HG03342 (cell line): ENCODE measurements around the gene BCL11B.

Experiments
- ATAC-seq: cut with Tn5 transposase; IDR thresholded peaks from one replicate; pipeline ENCODE4 v1.9.1; 2021; ENCODE audit warnings: mild to moderate bottlenecking, moderate library complexity; ENCODE audit not compliant: unreplicated experiment

BCL11B gene

DNA sequence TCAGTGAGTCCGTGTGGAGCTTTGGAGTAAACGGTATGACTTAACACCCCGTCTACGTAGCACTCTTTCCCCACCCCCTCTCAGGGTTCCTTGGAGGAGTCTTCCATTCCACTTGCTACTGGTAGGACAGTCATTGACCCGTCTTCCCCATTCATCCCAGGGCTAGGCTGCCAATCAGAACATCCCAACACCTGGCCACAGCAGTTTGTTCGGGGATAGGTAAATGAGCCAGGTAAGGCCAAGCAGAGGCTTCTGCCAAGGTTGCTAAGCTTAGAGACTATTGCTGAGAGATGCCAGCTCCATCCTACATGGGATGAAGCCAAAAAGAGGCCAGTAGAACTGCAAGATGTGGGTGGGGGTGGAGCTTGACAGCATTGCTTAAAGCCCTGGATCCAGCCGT is 130.8 kb downstream of the BCL11B start:
- ATAC-seq: no peak

DNA sequence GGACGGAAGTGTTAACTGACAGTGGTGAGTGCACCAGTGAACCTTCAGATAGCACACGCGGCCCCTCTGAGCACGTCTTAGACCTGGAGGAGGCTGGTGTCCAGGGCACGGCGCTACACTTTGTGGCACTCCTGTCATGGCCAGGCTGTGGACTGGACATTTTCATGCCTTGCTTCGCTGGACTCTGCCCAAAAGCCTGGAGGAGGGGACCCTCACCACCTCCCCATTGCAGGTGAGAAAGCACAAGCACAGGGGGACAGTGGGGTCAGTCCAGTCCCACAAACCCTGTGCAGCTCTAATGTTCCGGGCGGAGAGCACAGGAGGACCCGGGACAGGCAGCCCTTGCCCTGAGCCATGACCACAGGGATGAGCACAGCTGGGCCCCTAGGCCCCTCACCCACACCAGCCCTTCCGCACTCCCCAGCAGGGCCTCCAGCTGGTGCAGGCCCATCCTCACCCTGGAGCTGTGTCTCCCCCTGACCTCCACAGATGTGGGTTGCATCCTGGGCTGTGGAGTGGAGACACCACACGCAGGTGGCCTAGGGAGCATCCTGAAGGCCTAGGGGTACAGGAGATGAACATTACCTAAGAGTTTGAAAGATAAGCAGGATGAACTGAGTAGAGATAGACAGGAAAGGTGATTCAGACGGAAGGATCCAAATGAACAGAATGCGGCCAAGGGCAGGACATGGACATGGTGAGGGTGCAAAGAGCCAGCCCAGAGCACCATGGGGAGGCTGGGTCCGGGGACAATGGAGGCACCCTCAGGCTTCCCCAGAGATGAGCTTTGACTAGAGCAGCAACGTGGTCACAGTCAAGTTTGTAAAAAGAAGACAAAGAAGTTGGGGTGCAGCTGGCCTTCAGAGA is 132.8 kb downstream of the BCL11B start:
- no peak for ATAC-seq

DNA sequence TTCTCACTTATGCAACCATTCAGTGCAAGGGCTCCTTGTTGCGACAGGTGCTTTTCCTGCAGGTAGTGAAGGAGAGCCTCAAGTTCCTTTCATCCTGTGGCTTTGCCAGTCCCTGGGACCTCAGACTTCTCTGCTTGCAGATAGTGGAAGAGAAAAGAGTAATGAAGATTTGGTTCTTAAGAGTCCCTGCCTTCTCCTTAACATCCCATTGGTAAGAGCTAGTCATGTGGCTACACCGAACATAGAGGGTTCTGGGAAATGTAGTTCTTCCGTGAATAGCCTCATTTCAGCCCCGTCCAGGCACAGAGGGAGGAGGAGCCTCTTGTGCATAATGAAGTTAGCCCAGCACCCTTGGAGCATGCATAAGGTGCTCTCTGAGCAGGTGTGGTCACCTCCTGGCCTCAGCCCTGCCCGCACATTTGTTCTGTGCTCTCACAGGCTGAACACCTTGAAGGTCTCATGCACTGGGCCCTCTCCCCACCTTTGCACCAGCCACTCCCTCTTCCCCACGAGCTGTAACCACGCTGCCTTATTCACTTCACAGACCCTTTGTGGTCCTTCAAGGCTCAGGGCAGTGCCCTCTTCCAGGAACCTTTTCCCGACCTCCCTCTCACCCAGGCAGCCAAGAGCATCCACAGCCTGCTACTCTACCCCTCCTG is 134.0 kb downstream of the BCL11B start:
- ATAC-seq: no peak

DNA sequence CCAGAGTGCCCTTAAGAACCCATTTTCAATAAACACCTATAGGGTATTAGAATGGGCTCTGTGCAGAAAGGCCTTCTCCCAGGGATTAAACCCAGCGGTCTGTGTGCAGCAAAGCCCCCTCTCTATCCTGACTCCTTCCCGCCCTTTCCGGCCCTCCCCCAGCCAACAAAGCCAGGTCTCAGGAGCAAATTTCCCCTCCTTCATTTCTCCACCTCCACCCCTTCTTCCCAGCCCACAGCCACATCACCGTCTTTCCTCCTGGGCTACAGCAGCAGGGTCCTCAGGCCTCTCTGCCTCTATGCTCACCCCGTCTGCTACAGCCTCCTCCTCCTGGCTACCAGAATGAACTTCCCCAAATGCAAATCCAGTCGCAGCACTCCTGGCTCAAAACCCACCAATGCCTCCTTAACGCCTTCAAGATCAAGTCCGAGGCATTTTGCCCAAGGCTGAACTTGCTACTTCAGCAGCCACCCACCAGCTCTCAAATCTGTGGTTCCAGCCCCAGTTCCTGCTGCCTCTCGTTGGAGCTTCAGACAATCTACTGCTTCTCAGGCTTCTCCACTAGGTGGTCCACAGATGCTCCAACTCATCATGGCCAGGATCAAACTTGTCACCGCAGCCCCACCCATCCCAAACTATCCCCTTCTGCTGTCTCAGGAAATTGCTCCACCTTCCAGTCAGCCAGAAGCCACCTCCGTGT is 134.8 kb downstream of the BCL11B start:
- no peak for ATAC-seq

DNA sequence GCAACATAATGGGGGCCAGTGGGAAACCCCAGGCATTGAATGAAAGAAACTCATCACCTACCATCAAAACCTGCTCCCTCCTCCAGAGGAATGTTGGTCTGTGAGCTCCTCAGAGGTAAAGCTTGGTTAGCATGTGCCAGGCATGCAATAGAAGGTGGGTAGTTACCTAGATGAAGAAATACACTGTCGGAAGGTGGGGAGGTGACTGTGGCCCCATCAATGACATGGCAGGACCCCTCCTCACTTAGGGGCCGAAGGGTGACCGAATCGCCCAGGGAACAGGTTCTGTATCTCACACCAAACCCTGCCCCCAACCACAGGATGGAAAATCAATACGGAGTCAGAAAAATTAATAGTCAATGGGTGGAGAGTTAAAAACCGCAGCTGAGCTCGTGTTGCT is 135.6 kb downstream of the BCL11B start:
- no peak for ATAC-seq

DNA sequence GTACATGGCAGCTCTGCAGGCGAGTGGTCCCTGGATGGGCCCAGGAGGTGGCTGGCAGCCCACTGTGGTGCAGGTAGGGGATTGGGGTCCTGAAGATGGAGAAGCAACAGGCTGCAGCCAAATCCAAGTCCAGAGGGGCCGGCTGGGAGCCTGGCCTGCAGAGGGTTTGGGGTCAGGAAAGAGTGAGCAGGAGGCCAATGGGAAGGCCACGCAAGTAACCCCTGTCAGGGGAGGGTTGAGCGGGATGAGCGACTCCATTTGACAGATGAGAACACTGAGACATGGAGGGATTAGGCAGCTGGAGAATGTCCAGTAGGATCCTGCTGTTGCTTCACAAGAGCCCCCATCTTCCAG is 136.0 kb downstream of the BCL11B start:
- ATAC-seq: no peak

DNA sequence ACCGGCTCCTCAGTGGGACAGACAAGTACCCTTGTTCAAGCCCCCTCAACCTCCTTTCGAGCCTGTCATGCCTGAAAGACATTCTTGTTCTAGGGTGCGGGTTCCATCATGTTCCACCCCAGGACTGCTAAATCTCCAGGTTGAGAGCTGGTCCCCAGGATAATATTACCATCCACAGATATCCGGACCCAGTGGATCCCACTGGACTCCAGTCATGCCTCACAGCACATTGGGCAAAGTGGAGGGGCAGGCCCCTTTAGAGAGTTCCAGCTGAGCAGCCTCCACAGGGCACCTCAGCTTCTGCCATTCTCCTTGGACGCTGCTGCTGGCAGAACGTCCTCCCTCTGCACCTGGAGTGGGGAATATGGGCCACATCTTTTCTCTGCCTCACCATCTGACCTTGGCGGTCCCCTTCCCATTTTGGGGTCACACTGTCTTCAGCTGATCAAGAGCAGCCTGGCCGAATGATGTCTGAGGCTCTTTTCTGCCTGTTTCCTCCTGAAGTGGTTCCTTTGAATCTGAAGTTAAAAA is 137.4 kb downstream of the BCL11B start:
- ATAC-seq: no peak

DNA sequence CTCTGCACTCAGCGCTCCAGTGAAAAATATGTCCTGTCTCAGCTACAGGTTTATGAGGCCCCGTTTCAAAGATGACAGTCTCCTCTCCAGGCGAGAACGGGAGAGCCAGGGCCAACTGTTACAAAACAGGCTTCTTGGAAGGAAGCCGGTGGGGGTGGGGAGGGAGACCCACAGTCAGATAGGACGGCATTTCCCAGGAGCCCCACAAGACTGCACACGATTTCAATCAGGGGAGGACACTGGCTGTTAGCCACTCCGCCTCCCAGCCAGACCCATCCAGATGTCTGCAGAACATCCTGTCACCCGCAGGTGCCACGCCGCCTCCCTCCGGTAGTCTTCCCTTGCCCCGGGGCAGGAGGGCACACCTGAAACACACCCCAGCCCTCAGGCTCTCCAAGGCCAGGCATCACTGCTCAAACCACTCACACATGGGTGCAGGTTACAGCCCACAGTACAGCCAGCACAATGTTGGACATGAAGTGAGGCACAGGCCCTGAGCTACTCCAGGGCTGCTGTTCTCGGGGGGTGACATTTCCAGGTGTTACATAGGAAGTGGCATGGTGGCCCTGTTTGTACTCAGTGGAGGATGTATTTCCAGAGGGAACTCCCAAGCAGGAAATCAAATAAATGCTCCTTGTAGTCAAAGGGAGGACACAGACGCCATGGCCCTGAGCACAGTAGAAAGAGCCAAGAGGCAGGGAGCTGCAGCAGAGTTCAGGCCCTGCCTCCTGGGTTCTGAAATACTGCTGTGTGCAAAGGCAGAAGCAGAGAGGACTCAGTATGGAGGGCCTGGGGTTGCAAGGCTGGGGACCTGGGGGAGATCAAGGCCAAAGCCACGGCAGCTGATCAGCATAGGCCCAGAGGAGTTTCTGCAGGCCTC is 138.1 kb downstream of the BCL11B start:
- no peak for ATAC-seq

DNA sequence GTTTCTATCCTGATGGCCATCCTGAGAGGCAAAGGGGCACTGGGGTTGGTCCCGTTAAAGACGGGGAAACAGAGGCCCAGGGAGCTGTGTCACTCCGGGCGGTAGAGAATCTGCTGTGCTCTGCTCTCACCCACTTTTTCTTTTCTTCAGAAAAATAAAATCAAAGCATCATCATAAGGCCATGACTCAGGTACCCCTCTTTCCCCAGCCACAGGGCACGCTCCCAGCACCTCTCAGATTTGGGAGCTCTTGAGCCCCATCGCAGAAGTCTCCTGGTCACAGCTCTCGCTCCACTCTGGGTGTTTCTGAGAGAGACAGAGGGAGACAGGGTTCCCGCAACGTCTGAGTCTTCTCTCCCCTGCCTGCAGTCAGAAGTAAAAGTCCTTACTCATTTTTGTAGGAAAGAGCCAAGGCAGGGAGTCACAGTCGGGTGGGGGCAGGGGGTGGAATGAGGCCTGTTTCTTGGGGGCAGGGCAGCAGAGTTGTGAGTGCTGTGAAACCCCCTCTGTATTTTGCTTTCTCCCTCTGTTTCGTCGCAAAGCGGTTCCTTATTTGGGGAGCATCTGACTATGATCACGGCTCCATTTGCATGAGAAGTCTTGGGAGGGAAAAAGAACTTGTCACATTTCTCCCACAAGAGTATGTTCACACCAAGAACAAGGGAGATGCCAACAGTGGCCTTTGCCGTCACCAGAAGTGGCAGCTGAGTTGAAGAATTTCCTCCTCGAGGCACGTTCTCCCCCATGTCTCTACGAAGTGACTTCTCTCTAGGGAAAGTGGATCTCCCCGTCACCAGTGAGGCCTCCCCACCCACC is 139.0 kb downstream of the BCL11B start:
- no peak for ATAC-seq

DNA sequence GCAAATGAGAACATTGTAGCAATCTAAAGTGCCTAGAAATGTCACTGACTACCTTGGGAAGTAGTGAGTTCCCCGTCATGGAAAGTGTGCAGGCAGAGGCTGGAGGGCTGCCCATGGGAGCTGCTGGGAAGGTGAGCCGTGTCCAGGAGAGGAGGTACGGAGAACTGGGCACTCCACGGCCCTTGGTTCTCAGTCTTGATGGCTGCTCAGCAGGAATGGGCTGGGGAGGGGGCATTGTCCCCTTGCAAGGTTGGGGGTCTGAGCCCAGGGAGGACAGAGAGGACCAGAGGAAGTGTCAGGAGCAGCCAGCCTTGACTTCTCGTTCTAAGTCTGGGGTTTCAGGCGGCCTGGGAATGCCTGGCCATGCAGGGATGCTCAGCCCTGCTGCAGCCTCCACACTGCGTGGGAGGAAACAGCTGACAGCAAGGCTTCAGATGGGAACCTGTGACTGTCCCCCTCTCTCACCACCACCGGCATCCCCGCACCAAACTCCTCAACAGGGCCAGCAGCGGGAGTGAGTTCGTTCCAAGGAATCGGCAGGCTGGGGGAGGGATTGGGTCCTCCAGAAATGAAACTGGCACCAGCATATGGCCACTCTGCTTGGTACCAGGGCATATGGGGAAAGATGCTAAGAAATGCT is 140.2 kb downstream of the BCL11B start:
- no peak for ATAC-seq

DNA sequence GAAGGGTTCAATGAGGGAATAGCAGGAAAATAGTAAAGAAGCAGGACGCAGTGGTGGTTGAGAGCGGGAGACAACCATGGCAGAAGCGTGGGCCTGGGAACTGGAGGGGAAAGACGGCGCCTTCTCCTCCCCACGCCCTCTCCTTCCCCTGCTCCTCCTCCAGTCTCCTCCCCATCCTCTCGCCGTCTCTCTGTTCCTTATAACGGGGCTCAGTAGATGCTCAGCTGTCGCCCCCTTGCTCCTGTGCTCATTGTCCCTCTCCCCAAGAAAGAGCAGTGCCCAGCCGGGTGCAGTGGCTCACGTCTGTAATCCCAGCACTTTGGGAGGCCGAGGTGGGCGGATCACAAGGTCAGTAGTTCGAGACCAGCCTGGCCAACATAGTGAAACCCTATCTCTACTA is 142.0 kb downstream of the BCL11B start:
- no peak for ATAC-seq

DNA sequence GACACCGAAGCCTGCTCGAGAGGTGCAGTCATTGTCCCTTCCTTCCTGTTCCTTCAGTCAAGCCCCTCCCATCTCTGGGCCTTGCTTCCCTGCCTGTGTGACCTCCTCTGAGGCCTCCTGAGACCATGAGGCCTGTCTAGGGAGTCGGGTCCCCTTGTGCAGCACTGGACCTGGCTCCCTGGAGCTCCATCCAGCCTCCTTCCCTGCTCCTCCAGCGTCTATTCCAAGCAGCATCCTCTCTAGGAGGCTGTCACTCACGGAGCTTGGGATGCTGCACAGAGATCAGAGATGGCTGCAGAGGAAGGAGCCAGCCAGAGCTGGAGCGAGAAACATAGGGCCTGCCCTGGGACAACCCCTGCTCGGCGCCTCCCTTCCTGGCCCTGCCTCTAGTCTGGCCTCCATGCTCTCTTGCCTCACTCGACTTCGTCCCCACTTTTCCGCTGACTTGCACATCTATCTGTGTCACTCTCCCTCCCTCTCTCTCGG is 142.7 kb downstream of the BCL11B start:
- ATAC-seq: no peak

DNA sequence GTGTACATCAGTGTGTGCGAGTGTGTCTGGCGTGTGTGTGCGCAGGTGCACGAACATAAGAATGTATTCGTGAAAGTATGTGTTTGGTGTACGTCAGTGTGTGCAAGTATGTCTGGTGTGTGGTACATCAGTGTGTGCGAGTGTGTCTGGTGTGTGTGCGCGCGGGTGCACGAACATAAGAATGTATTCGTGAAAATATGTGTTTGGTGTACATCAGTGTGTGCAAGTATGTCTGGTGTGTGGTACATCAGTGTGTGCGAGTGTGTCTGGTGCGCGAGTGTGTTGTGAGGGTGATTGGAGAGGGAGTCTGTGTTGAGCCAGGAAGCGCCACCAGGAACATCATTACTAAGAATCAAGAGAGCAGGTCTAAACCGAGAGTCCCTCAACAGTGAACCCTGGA is 143.8 kb downstream of the BCL11B start:
- no peak for ATAC-seq

DNA sequence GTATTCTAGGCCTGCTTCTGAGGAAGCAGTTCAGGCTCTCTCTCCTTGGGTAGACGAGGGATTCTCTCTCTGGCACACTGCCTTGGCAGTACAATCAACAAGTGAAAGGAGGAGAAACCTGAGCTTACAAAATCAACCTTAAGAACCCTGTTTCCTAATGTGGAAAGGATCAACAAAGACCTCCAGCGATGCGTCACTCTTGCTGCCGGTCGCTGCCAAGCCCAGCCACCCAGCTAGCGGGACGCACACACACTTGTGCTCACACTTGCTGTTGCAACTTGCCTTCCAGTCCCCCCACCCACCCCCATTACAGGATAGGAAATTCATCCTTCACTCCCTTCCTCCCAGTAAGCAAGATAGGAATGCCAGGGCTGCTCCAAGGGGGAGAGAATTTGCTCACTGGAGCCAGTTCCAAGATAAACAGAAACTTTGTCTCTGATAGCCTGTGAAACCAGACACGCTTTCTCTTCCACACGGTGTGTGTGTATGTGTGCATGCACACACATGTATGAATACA is 144.3 kb downstream of the BCL11B start:
- ATAC-seq: no peak

DNA sequence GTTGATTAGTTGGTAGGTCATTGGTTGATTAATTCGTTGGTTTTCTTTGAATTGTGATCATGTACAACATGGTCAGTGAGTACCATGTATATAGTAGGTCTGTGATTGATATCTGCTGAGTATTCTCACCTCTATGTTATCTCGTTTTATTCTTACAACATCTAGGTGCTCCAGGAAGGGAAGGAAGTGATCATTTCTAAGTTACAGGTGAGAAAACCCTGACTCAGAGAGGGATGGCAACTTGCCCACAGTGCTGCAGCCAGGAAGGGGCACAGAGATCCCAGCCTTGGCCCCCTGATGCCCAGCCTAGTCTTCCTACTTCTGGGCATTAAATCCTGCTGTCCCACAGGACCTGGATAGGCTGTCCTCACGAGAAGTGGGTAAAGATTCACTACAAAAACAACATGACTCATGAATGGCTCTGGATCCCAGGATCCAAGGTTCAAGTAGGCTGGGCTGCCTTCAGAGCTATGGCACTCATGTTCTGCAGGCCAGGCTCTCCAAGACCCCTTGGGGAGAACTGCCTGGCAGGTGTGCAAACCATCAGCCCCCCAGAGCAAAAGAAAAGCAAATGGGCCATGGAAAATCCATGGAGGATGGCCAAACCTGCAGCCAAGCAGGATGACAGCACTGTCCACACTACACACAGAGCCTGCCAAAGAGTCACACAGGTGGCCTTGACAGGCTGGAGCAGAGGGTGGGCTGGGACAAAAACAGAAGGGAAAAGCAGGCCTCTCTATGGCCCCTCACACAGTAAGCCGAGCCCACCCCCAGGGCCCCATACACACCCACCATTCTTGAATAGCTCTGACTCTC is 146.2 kb downstream of the BCL11B start:
- ATAC-seq: no peak

DNA sequence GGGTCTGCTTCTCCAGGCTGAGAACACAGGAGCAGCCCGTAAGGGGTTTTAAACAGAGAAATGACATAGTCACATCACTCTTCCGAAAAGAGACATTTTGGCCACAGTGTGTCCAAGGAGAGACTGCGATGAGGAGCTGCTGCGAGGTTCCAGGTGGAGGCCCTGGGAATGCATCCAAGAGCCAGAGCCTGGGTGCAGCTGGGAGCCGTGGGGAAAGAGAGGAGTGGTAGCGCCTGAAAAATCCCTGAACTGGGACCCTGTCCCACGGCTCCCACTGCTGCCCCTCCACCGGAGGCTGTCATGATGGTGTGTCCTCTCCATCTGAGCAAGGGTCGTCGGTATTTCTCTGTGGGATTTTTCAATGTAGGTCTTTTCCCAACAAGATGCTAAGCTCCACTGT is 146.9 kb downstream of the BCL11B start:
- no peak for ATAC-seq

DNA sequence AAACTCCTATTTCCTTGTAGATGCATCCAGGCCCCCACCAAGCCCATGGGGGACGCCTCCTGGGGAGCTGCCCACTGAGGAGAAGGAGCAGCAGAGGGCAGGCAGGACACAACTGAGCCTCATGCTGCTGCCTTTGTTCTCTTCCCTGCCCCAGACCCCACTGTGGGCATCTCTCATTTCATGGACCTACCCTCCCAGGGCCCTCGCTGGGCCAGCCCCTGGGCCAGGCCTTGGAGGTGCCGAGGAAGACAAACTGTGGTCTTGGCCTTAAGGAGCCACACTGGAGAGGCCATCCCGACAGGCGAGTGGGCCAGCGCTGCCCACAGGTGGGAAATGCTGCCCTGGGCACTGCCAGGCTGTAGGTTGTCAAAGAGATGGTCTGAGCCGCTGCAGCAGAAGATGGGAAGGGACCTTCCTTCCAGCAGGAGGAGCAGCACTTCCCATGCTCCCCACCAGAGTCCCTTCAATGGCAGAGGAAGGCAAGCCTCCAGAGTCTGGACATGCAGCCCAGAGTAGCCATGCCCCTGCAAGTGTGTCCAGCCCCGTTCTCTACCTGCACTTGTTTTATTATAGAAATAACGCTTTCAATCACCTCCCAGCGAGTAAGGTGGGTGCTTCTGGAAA is 147.4 kb downstream of the BCL11B start:
- no peak for ATAC-seq
